HCT116 (cell line): ENCODE data around the gene PRR7. TPM values are rescaled to one million over a fixed set of nuclear protein-coding genes. Genes with fewer than 3 reads are reported as not detected.

Experiments used
- ATAC-seq: fragments of 200-7000 bp; cut with Tn5 transposase; 2 replicates; pipeline ENCODE4 v1.9.1; 2020; ENCODE audit warnings: mild to moderate bottlenecking, moderate library complexity
- BruUV-seq: library from RNA; stranded (reverse); fragments of 400-500 nt; replicated peaks from 2 replicates; lab custom pipeline; 2021; lab: Mats Ljungman, UMichigan
- CTCF ChIA-PET: fragments of 300-600 bp; sonication (Branson Sonifier 250); formaldehyde crosslinking; loops from one replicate; lab custom pipeline; 2021; ENCODE audit warnings: antibody characterized with exemption; lab: Charles Lee
- POLR2A ChIA-PET: fragments of 300-600, 350-600 bp; sonication (Branson Sonifier 250); formaldehyde crosslinking; loops from one replicate; lab custom pipeline; 2021; ENCODE audit warnings: antibody characterized with exemption; lab: Charles Lee
- RAD21 ChIA-PET, 2 experiments: fragments of 300-600 bp; sonication (Branson Sonifier 250); formaldehyde crosslinking; loops; one replicate each; lab custom pipeline; 2023; ENCODE audit warnings: low total read pairs in 2 of 2; ENCODE audit not compliant: uncharacterized antibody in 2 of 2, unreplicated experiment in 2 of 2, low non-redundant PET in 1 of 2; lab: Charles Lee
- DNase-seq: peaks from one replicate; pipeline ENCODE4 v3.0.0-alpha.2; 2010; ENCODE audit warnings: low read depth, low spot score
- H2AFZ ChIP-seq: fragments of 200-600 bp; shearing (Covaris generic), sonication (generic); 2 replicates; pipeline ENCODE4 v1.6.1; 2017; ENCODE audit warnings: low read depth, mixed run types, mixed read lengths, antibody characterized with exemption, low read length; ENCODE audit not compliant: poor library complexity, severe bottlenecking
- H3K27ac ChIP-seq: 2 replicates; pipeline ENCODE4 v1.5.1; 2012; ENCODE audit warnings: low read depth, low read length
- H3K27me3 ChIP-seq: fragments of 200-600 bp; sonication (generic); 2 replicates; pipeline ENCODE4 v1.6.1; 2016; ENCODE audit warnings: mixed run types, low read length, mixed read lengths; ENCODE audit not compliant: insufficient read depth
- H3K36me3 ChIP-seq, 2 experiments: fragments of 200-500 bp in 1 of 2; fragments of 200-600 bp in 1 of 2; sonication (Bioruptor generic) in 1 of 2; sonication (generic) in 1 of 2; 2 replicates each; pipeline versions ENCODE4 v1.5.1 to v1.6.1; 2014 to 2016; ENCODE audit warnings: low read length in 2 of 2, inconsistent platforms in 1 of 2, mixed read lengths in 1 of 2, mixed run types in 1 of 2; ENCODE audit not compliant: insufficient read depth in 2 of 2, control insufficient read depth in 1 of 2
- H3K4me1 ChIP-seq, 2 experiments: fragments of 200-600 bp in 1 of 2; sonication (generic) in 1 of 2; 2 replicates each; pipeline versions ENCODE4 v1.5.1 to v1.6.1; 2012 to 2017; ENCODE audit warnings: low read length in 2 of 2, inconsistent platforms in 1 of 2, mild to moderate bottlenecking in 1 of 2, mixed read lengths in 1 of 2, mixed run types in 1 of 2, moderate library complexity in 1 of 2; ENCODE audit not compliant: insufficient read depth in 2 of 2, control insufficient read depth in 1 of 2
- H3K4me2 ChIP-seq: fragments of 200-600 bp; sonication (generic); 2 replicates; pipeline ENCODE4 v1.6.1; 2017; ENCODE audit warnings: mixed run types, low read length, mixed read lengths
- H3K4me3 ChIP-seq, 2 experiments: fragments of 200-600 bp in 1 of 2; sonication (generic) in 1 of 2; replicated peaks in 1 of 2; 2 replicates each; pipeline ENCODE4 v1.5.1; 2011 to 2016; ENCODE audit warnings: low read length in 2 of 2, control low read depth in 1 of 2, low read depth in 1 of 2, mild to moderate bottlenecking in 1 of 2, mixed read lengths in 1 of 2, mixed run types in 1 of 2
- H3K79me2 ChIP-seq: fragments of 200-600 bp; sonication (generic); 2 replicates; pipeline ENCODE4 v1.6.1; 2017; ENCODE audit warnings: mild to moderate bottlenecking, mixed run types, low read length, moderate library complexity, mixed read lengths; ENCODE audit not compliant: insufficient read depth
- H3K9ac ChIP-seq: fragments of 200-600 bp; sonication (generic); 2 replicates; pipeline ENCODE4 v1.6.1; 2016; ENCODE audit warnings: low read length, mixed read lengths
- H3K9me2 ChIP-seq: fragments of 200-600 bp; sonication (generic), shearing (Covaris generic); 2 replicates; pipeline ENCODE4 v1.6.1; 2017; ENCODE audit warnings: mixed run types, mild to moderate bottlenecking, moderate library complexity; ENCODE audit not compliant: insufficient read depth
- H3K9me3 ChIP-seq, 2 experiments: fragments of 200-500 bp in 1 of 2; fragments of 200-600 bp in 1 of 2; sonication (Bioruptor generic) in 1 of 2; sonication (generic) in 1 of 2; 2 replicates each; pipeline ENCODE4 v1.6.1; 2014 to 2017; ENCODE audit warnings: low read length in 2 of 2, mixed read lengths in 2 of 2, inconsistent platforms in 1 of 2, low read depth in 1 of 2, mild to moderate bottlenecking in 1 of 2, mixed run types in 1 of 2, moderate library complexity in 1 of 2; ENCODE audit not compliant: control insufficient read depth in 1 of 2, insufficient read depth in 1 of 2
- H4K20me1 ChIP-seq: fragments of 200-600 bp; sonication (generic), shearing (Covaris generic); 2 replicates; pipeline ENCODE4 v1.6.1; 2017; ENCODE audit warnings: mixed run types, mild to moderate bottlenecking, moderate library complexity; ENCODE audit not compliant: insufficient read depth
- CBX3 ChIP-seq: IDR thresholded peaks from 2 replicates; pipeline ENCODE4 v1.6.1; 2012; ENCODE audit warnings: low read depth
- EGR1 ChIP-seq: IDR thresholded peaks from 2 replicates; pipeline ENCODE4 v1.6.1; 2012; ENCODE audit warnings: low read depth
- EZH2 ChIP-seq: fragments of 200-600 bp; sonication (generic); IDR thresholded peaks from 2 replicates; pipeline ENCODE4 v1.6.1; 2017; ENCODE audit warnings: antibody characterized with exemption, mixed run types
- FOSL1 ChIP-seq: IDR thresholded peaks from 2 replicates; pipeline ENCODE4 v1.6.1; 2012; ENCODE audit warnings: low read depth
- POLR2AphosphoS5 ChIP-seq: IDR thresholded peaks from 2 replicates; pipeline ENCODE4 v1.6.1; 2011; ENCODE audit warnings: mild to moderate bottlenecking, low read depth, low read length, moderate library complexity
- SIN3A ChIP-seq: IDR thresholded peaks from 2 replicates; pipeline ENCODE4 v1.6.1; 2012; ENCODE audit warnings: low read depth
- TCF7L2 ChIP-seq: IDR thresholded peaks from 2 replicates; pipeline ENCODE4 v1.7.0; 2011; ENCODE audit warnings: borderline replicate concordance, inconsistent platforms; ENCODE audit not compliant: insufficient read depth, insufficient read length; ENCODE audit errors: extremely low read depth
- YY1 ChIP-seq: IDR thresholded peaks from 2 replicates; pipeline ENCODE4 v1.6.1; 2011; ENCODE audit warnings: low read length, low read depth, moderate library complexity, mild to moderate bottlenecking; ENCODE audit not compliant: insufficient replicate concordance; ENCODE audit errors: extremely low read depth
- ZNF274 ChIP-seq: fragments of 200-500 bp; sonication (Bioruptor generic); IDR thresholded peaks from 2 replicates; pipeline ENCODE4 v1.6.1; 2014; ENCODE audit warnings: mild to moderate bottlenecking, low read depth, low read length, inconsistent platforms
- intact Hi-C: fragments of 100-400 bp; cut with micrococcal nuclease; formaldehyde crosslinking; loops from 2 replicates; pipeline ENCODE4 v1.10.0; 2022
- total RNA-seq: library from RNA; stranded (reverse); gene quantifications from one replicate; pipeline ENCODE4 v1.2.1, GENCODE V29; 2021; ENCODE audit not compliant: unreplicated experiment

Gene PRR7
- total RNA-seq, 1 experiment from 2014 or later: 39.9 TPM

DNA sequence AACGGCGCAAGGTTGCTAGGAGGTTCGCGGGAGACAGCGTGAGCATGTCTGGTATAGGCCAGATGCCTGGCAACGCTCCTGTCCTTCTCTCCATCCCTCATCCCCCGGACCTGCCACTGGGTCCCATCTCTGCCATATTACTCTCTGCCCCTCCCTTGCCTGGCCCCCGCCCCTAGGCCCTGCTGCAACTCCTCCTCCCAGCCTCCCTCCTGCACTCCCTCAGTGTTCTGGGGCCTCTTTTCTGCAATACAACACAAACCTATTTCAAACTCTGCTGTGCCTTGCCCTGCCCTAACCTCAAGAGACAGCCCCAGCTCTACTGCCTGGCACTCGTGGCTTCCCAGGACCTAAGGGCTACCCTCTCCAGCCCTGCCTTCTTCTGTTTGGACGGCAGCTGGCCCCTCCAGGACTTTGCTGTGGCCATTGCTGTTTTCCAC lies 35.8 kb downstream of the PRR7 start:
- no peak overlapping the region for H2AFZ ChIP-seq
- H3K79me2 ChIP-seq: no peaks in the 10 kb centered on the region
- H3K9ac ChIP-seq: no peak overlapping the region
- ChIA-PET CTCF (no interaction called here), POLR2A (no interaction called here), RAD21 (no interaction called here)
- no peaks in the 10 kb centered on the region for H3K27me3 ChIP-seq
- H3K4me3 ChIP-seq: no peak overlapping the region
- no peak overlapping the region for H3K4me2 ChIP-seq
- no peak overlapping the region for H3K27ac ChIP-seq
- H3K9me2 ChIP-seq: no peaks in the 10 kb centered on the region
- H3K9me3 ChIP-seq: no peaks in the 10 kb centered on the region
- peak; percentile 33; the same call in 1 of the 2 replicates for TF ChIP-seq POLR2AphosphoS5
- TF ChIP-seq EZH2: no peak
- peaks cover 3 to 4% of the 10 kb centered on the region in 2 experiments; a peak in 1 of 4 replicates for H3K36me3 ChIP-seq
- H3K4me1 ChIP-seq: no peaks in the 10 kb centered on the region; a peak in 1 of 4 replicates
- BruUV-seq: no TSS peak
- DNase-seq (no peak), ATAC-seq (peak; percentile 21)
- no peaks in the 10 kb centered on the region for H4K20me1 ChIP-seq
- intact Hi-C loops: no loop called here

DNA sequence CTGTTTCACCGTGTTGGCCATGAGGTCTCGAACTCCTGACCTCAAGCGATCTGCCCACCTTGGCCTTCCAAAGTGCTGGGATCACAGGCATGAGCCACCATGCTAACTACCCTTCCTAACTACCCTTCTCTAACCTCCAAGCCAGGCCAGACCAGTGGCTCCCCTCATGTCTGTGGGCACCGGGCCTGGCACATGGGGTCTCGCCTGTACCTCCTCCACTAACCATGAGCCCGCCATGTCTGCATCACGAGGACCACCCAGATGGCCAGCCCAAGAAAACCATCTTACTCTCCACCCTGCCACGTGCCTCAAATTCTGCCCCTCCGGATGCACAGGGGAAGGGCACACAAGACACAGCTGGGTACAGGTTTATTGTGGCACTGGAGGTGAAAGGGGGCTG lies 36.4 kb downstream of the PRR7 start:
- Histone ChIP-seq H2AFZ (no peak overlapping the region), H3K79me2 (no peaks in the 10 kb centered on the region), H3K4me2 (no peak overlapping the region), H3K9me2 (no peaks in the 10 kb centered on the region), H3K27me3 (no peaks in the 10 kb centered on the region), H3K9ac (no peak overlapping the region), H3K27ac (no peak overlapping the region), H3K9me3 (no peaks in the 10 kb centered on the region), H4K20me1 (no peaks in the 10 kb centered on the region), H3K36me3 (peaks cover 7 to 11% of the 10 kb centered on the region in 2 experiments; a peak in 2 of 4 replicates), H3K4me1 (no peaks in the 10 kb centered on the region; a peak in 1 of 4 replicates), H3K4me3 (no peak overlapping the region)
- ATAC-seq: no peak
- intact Hi-C loops: no loop called here
- TF ChIP-seq ZNF274: no peak
- no peak for TF ChIP-seq EGR1
- no peak for TF ChIP-seq SIN3A
- TF ChIP-seq TCF7L2: no peak
- TF ChIP-seq CBX3: no peak
- TF ChIP-seq FOSL1: no peak
- TF ChIP-seq YY1: no peak
- ChIA-PET POLR2A (no interaction called here), RAD21 (no interaction called here), CTCF (no interaction called here)
- no TSS peak for BruUV-seq
- DNase-seq: no peak
